B cell (primary cell): ENCODE measurements around the gene MBTPS1.

Experiments
- EZH2 ChIP-seq: IDR thresholded peaks from 2 replicates; pipeline ENCODE4 v1.6.1; 2012; ENCODE audit warnings: borderline replicate concordance, low read depth, mild to moderate bottlenecking, moderate library complexity, low read length; ENCODE audit not compliant: insufficient read depth, poor library complexity, severe bottlenecking
- TF ChIP-seq, protein P1 (sequence below): fragments of 200-600 bp; IDR thresholded peaks from one replicate; pipeline ENCODE4 v1.8.0; 2022; ENCODE audit warnings: antibody characterized with exemption, mild to moderate bottlenecking

DNA sequence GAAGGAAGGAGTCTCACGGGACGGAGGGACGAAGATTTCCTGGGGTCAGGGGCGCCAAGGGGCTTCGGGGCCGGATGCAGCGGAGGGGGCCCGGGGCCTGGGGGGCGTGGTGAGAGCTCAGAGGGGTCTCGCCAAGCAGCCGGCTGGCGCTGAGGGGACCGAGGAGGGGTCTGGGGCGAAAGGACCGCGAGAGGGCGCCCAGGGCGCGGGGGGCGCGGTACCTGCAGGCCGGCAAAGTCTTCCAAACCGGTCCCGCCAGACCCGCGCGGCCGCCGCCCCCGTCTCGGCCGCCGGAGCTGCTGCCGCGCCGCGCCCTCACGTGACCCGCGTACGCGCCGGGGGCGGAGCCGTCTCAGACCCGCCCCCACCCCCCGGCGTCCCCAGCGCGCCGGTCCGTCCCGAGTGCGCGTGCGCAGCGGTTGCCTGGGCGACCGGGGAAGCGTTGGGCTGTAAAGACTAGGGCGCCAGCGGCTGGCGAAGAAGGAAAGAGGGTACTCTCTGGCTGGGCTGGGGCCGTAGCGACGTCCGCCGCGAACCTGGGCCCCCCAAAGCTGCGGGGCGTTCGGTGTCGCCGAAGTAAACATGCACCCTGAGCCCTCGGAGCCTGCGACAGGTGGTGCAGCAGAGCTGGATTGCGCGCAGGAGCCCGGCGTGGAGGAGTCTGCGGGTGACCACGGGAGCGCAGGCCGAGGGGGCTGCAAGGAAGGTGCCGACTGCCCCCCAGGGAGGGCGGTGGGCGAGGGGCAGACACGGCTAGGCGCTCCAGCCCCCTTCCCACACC, 28.3 kb upstream of the MBTPS1 start, which contains the start of the genes DNAAF1 and HSDL1:
- TF ChIP-seq, protein P1, sequence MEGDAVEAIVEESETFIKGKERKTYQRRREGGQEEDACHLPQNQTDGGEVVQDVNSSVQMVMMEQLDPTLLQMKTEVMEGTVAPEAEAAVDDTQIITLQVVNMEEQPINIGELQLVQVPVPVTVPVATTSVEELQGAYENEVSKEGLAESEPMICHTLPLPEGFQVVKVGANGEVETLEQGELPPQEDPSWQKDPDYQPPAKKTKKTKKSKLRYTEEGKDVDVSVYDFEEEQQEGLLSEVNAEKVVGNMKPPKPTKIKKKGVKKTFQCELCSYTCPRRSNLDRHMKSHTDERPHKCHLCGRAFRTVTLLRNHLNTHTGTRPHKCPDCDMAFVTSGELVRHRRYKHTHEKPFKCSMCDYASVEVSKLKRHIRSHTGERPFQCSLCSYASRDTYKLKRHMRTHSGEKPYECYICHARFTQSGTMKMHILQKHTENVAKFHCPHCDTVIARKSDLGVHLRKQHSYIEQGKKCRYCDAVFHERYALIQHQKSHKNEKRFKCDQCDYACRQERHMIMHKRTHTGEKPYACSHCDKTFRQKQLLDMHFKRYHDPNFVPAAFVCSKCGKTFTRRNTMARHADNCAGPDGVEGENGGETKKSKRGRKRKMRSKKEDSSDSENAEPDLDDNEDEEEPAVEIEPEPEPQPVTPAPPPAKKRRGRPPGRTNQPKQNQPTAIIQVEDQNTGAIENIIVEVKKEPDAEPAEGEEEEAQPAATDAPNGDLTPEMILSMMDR, result no peak
- TF ChIP-seq EZH2, result no peak
